GM12878 (cell line): ENCODE results near the gene SELENBP1. TPM values are rescaled to one million over a fixed set of nuclear protein-coding genes. Genes with fewer than 3 reads are reported as not detected.

Source experiments
- CHD4 ChIP-seq: fragments of 200-600 bp; sonication (generic); IDR thresholded peaks from 2 replicates; pipeline ENCODE4 v1.6.1; 2016; ENCODE audit warnings: mild to moderate bottlenecking
- CUX1 ChIP-seq: IDR thresholded peaks from 2 replicates; pipeline ENCODE4 v1.6.1; 2012; ENCODE audit warnings: improper control_type of control experiment, low read depth, low read length; ENCODE audit not compliant: insufficient replicate concordance
- MEF2A ChIP-seq: IDR thresholded peaks from 2 replicates; pipeline ENCODE4 v1.6.1; 2011; ENCODE audit warnings: low read depth, mild to moderate bottlenecking, low read length, moderate library complexity; ENCODE audit not compliant: insufficient read depth
- MTA2 ChIP-seq: fragments of 450-650 bp; IDR thresholded peaks from 2 replicates; pipeline ENCODE4 v1.6.1; 2016; ENCODE audit warnings: low read depth, mild to moderate bottlenecking, moderate library complexity
- RCOR1 ChIP-seq: conservative IDR thresholded peaks from 2 replicates; pipeline ENCODE4 v1.6.1; 2012; ENCODE audit warnings: low read depth, low read length, improper control_type of control experiment
- REST ChIP-seq: IDR thresholded peaks from 2 replicates; pipeline ENCODE4 v1.6.1; 2012; ENCODE audit warnings: mild to moderate bottlenecking, low read depth, low read length
- SREBF1 ChIP-seq: IDR thresholded peaks from 2 replicates; pipeline ENCODE4 v1.6.1; 2012; ENCODE audit warnings: mild to moderate bottlenecking, low read length
- STAT3 ChIP-seq: IDR thresholded peaks from 2 replicates; pipeline ENCODE4 v1.6.1; 2011; ENCODE audit warnings: low read depth, low read length, improper control_type of control experiment
- SUZ12 ChIP-seq: fragments of 200-600 bp; sonication (generic); IDR thresholded peaks from one replicate; pipeline ENCODE4 v1.6.1; 2018; ENCODE audit warnings: antibody characterized with exemption, mild to moderate bottlenecking; ENCODE audit not compliant: unreplicated experiment
- ZNF274 ChIP-seq: IDR thresholded peaks from one replicate; pipeline ENCODE4 v1.8.0; 2011; ENCODE audit not compliant: insufficient read length, insufficient read depth
- polyA plus RNA-seq, 11 experiments: library from polyadenylated mRNA; depleted of rRNA in 4 of 11; unstranded in 6 of 11; stranded (reverse) in 5 of 11; fragments of >200 nt; fragmentation: Nextera tagmentation in 4 of 11; fragmentation: Illumina TruSeq in 1 of 11; extraction: Ambion mirVana in 4 of 11; extraction: Trizol in 1 of 11; gene quantifications; 1 replicate in 1 of 11; 2 replicates in 10 of 11; pipeline versions ENCODE4 v1.2.1 to v1.2.3, GENCODE V29; 2011 to 2016; ENCODE audit warnings: inconsistent platforms in 2 of 11, missing spikeins in 2 of 11, low read depth in 1 of 11
- total RNA-seq, 4 experiments: library from RNA; depleted of rRNA in 3 of 4; stranded (reverse); fragments of >200 nt in 3 of 4; fragmentation: Illumina TruSeq in 1 of 4; extraction: Trizol in 1 of 4; gene quantifications; 2 replicates each; pipeline versions ENCODE4 v1.2.1 to v1.2.3, GENCODE V29; 2013 to 2021
- TF ChIP-seq, protein P1 (sequence below): IDR thresholded peaks from 2 replicates; pipeline ENCODE4 v1.6.1; 2011; ENCODE audit warnings: low read depth, low read length, improper control_type of control experiment, borderline replicate concordance

The SELENBP1 gene
- total and polyA plus RNA-seq, 10 of the 15 experiments (the other 5 are each of a cell fraction or from before 2014, with no cell fraction given): 0.41 TPM; not detected in 9

DNA sequence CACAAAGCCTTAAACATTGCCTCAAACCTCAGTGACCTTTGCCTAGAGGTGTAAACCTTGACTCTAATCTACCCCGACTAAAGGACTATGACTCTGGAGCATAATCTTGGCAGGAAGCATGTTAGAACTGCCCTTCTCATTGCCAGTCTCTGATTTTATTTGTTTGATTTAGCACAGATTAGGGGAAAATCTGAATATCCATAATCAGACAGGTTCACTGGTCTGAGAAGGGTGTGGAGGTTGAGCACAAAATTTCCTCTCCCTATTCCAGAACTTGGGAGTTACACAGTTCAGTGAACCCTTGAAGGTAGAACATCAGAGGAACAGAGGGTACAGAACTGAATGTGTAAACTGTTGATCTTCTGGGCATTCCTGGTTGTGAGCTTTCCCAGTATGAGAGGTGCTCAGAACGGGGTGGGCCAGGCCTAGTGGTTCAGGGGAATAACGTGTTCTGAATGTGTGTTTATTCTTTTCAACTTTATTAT is 18.6 kb upstream of the SELENBP1 start (continued):
- no peak for TF ChIP-seq REST
- TF ChIP-seq MTA2: no peak
- TF ChIP-seq ZNF274: no peak
- TF ChIP-seq, protein P1, sequence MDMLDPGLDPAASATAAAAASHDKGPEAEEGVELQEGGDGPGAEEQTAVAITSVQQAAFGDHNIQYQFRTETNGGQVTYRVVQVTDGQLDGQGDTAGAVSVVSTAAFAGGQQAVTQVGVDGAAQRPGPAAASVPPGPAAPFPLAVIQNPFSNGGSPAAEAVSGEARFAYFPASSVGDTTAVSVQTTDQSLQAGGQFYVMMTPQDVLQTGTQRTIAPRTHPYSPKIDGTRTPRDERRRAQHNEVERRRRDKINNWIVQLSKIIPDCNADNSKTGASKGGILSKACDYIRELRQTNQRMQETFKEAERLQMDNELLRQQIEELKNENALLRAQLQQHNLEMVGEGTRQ: no peak
- no peak for TF ChIP-seq SREBF1
- TF ChIP-seq CHD4: no peak
- no peak for TF ChIP-seq CUX1
- TF ChIP-seq SUZ12: no peak
- no peak for TF ChIP-seq MEF2A
- TF ChIP-seq RCOR1: no peak
- no peak for TF ChIP-seq STAT3
